Nephron (organoid): ENCODE results near the gene NPY1R.
A peak's percentile ranks its signal among the peaks of the same experiment; 100 is the strongest.

Experiments
- H3K27ac Mint-ChIP-seq, 3 experiments: 2 replicates each; pipeline ENCODE4 v1.8.0; 2020; ENCODE audit warnings: mixed read lengths in 3 of 3, mild to moderate bottlenecking in 2 of 3, moderate library complexity in 1 of 3
- H3K27me3 Mint-ChIP-seq: 2 replicates; pipeline ENCODE4 v1.8.0; 2021; ENCODE audit warnings: low read depth, mild to moderate bottlenecking, moderate library complexity, mixed read lengths
- H3K36me3 Mint-ChIP-seq: 2 replicates; pipeline ENCODE4 v1.8.0; 2020; ENCODE audit warnings: low read depth, mixed read lengths
- H3K4me1 Mint-ChIP-seq: 2 replicates; pipeline ENCODE4 v1.8.0; 2020; ENCODE audit warnings: mixed read lengths
- H3K4me3 Mint-ChIP-seq, 3 experiments: 2 replicates each; pipeline ENCODE4 v1.8.0; 2020; ENCODE audit warnings: mild to moderate bottlenecking in 3 of 3, mixed read lengths in 3 of 3, moderate library complexity in 2 of 3
- H3K9me3 Mint-ChIP-seq: 2 replicates; pipeline ENCODE4 v1.8.0; 2020; ENCODE audit warnings: mixed read lengths
- TF ChIP-seq, protein P1 (sequence below), 3 experiments: fragments of 200-600 bp; sonication (generic); IDR thresholded peaks; one replicate each; pipeline ENCODE4 v1.5.0; 2021; ENCODE audit warnings: antibody characterized with exemption in 3 of 3; ENCODE audit not compliant: unreplicated experiment in 3 of 3

NPY1R gene

DNA sequence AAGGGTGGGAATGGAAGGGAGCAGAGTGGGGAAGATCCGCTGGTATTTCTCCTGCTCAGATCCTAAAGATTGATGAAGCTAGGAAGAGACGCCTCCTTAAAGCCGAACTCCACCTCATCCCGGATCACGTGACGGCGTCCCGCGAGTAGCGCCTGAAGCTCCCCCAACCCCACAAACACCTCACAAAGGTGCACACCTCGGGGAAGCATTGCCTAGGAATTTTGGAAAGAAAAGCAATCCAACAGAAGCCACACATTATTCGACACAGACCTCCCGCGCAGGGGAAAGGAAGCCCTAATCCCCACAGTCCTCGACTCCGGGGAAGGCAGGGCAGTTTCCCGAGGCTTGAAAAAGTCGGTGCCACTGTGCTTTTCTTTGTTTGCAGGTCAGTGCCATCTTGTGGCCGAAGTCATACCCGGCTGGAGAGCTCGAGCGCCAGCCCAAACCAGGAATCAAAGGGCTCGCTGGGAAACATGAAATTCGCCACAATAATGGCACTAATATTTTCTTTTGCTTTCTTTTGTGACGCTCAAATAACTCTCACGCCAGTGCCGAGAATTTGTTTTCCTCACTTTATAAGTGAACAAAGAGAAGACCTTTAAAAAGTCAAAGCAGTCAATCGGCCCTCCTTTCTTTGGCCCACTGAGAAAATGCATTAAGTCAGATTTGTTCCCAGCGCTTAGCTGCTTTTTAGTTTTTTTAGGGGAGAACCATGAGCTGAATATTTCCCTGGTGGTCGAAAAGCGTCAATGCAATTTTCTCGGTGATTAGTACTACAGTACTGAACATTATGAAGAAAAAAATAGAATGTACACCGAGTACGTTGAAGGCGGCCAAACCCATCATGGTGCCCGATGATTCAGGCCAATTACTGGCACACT, at the start of gene NPY1R:
NPY1R (minus strand) TSS at position 71 of the 881 bp plus-strand sequence. CDS start 6,042 bp downstream, outside the sequence.
- Mint-ChIP-seq H3K36me3 (no peaks in the 10 kb centered on the region), H3K9me3 (no peaks in the 10 kb centered on the region), H3K27me3 (peaks cover 47% of the 10 kb centered on the region), H3K27ac (peak within 1 kb of the TSS; percentile 67 to 83 (median 82)), H3K4me1 (no peaks in the 10 kb centered on the region), H3K4me3 (peak within 1 kb of the TSS; percentile 93 to 97 (median 94))
- TF ChIP-seq, protein P1, sequence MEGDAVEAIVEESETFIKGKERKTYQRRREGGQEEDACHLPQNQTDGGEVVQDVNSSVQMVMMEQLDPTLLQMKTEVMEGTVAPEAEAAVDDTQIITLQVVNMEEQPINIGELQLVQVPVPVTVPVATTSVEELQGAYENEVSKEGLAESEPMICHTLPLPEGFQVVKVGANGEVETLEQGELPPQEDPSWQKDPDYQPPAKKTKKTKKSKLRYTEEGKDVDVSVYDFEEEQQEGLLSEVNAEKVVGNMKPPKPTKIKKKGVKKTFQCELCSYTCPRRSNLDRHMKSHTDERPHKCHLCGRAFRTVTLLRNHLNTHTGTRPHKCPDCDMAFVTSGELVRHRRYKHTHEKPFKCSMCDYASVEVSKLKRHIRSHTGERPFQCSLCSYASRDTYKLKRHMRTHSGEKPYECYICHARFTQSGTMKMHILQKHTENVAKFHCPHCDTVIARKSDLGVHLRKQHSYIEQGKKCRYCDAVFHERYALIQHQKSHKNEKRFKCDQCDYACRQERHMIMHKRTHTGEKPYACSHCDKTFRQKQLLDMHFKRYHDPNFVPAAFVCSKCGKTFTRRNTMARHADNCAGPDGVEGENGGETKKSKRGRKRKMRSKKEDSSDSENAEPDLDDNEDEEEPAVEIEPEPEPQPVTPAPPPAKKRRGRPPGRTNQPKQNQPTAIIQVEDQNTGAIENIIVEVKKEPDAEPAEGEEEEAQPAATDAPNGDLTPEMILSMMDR (IDR thresholded peaks at IDR 0.05; ENCODE audit: unreplicated experiment in 3 of 3) = peak; percentile 59 to 79 (median 72)

GRCh38 chr4:163380703-163381102, 48.3 kb upstream of the NPY1R start:
- no peaks in the 10 kb centered on the region for H3K27me3 Mint-ChIP-seq
- peak overlapping the region in 1 of 3 experiments; percentile 85 for H3K27ac Mint-ChIP-seq

DNA sequence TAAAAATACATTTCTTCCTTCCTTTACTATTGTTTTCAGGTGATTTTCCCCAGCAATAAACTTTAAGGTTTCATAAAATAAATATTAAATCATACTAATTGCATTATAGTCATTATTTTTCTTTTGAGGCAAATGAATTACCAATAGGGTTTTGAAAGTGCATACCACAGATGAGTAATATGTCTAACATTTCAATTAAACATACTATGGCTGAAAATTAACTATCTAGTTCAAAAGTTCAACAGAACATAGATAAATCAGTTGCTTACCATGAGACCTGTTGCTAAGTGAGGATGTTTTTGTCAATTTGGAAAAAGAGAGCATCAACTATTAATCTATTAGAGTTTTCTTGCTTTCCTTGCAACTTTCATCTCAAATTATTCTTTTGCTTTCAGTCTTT, 46.3 kb upstream of the NPY1R start:
- Mint-ChIP-seq H3K4me3 (no peak overlapping the region), H3K9me3 (no peaks in the 10 kb centered on the region), H3K27me3 (no peaks in the 10 kb centered on the region), H3K4me1 (no peaks in the 10 kb centered on the region), H3K27ac (peak overlapping the region in 2 of 3 experiments; percentile 55 to 73), H3K36me3 (no peaks in the 10 kb centered on the region)
- TF ChIP-seq, protein P1 (IDR thresholded peaks at IDR 0.05; ENCODE audit: unreplicated experiment in 3 of 3) = no peak

More at GRCh38 chr4:163380703-163381102, 48.3 kb upstream of the NPY1R start:
- TF ChIP-seq, protein P1 (IDR thresholded peaks at IDR 0.05; ENCODE audit: unreplicated experiment in 3 of 3) = no peak
- no peak overlapping the region for H3K4me3 Mint-ChIP-seq
- no peaks in the 10 kb centered on the region for H3K36me3 Mint-ChIP-seq
- no peaks in the 10 kb centered on the region for H3K4me1 Mint-ChIP-seq
- H3K9me3 Mint-ChIP-seq = no peaks in the 10 kb centered on the region

DNA sequence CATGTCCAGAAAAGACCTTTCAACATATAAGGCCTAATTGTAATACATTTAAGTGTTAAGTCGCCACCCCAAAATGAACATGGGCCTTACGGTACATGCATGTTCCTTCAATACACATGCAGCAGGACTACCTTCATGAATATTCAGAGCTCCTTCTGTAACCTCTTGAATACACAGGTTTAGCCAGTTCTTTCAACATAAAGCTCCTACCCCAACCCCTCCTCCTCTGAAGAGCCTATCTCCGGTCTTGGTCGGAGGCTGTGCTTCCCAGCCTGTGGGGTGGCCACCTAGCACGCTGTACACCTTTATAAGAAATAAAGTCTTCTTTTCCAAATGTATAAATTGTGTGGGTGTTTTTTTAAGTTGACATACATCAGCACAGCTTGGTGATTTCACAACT, 39.6 kb upstream of the NPY1R start:
- Mint-ChIP-seq H3K9me3 (no peaks in the 10 kb centered on the region), H3K4me1 (no peaks in the 10 kb centered on the region)

GRCh38 chr4:163367651-163368050, 35.3 kb upstream of the NPY1R start:
- Mint-ChIP-seq H3K27me3 (peaks cover 5% of the 10 kb centered on the region), H3K9me3 (no peaks in the 10 kb centered on the region), H3K36me3 (no peaks in the 10 kb centered on the region), H3K4me3 (no peak overlapping the region), H3K27ac (no peak overlapping the region), H3K4me1 (no peaks in the 10 kb centered on the region)
- TF ChIP-seq, protein P1 (IDR thresholded peaks at IDR 0.05; ENCODE audit: unreplicated experiment in 3 of 3) = no peak

More for the DNA sequence above, 39.6 kb upstream of the NPY1R start:
- TF ChIP-seq, protein P1 (IDR thresholded peaks at IDR 0.05; ENCODE audit: unreplicated experiment in 3 of 3) = no peak
- H3K27ac Mint-ChIP-seq = no peak overlapping the region
- no peak overlapping the region for H3K4me3 Mint-ChIP-seq
- no peaks in the 10 kb centered on the region for H3K27me3 Mint-ChIP-seq
- no peaks in the 10 kb centered on the region for H3K36me3 Mint-ChIP-seq
